ENCODE measurements around the gene ANTKMT. TPM values are rescaled to one million over a fixed set of nuclear protein-coding genes. Genes with fewer than 3 reads are reported as not detected.

The ANTKMT gene
- total and polyA plus RNA-seq, 2 donors (not counting 3 experiments of a cell fraction or from before 2014, with no cell fraction given): 26.1 to 27.9 TPM

GRCh38 chr16:702341-702740 is 18.6 kb upstream of the ANTKMT start:
- no peaks in the 10 kb centered on the region for H4K20me1 ChIP-seq (replicated peaks; ENCODE audit: control insufficient read depth, extremely low read depth, insufficient read depth, low read length)
- BruUV-seq (replicated peaks): no TSS peak
- no peak overlapping the region for H3K9ac ChIP-seq (replicated peaks; ENCODE audit: extremely low read depth, insufficient read depth, low read length)
- no peak overlapping the region for H3K27ac ChIP-seq (ENCODE audit: insufficient read depth, low read depth, low read length)
- FAIRE-seq (no peak), DNase-seq (ENCODE audit: low read depth, low spot score) (no peak)
- peaks cover 39% of the 10 kb centered on the region in 2 experiments for H3K27me3 ChIP-seq (ENCODE audit: control insufficient read depth in 2 of 2, insufficient read depth in 2 of 2, low read length in 2 of 2)
- H3K4me1 ChIP-seq (ENCODE audit: control insufficient read depth, extremely low read depth, insufficient read depth, low read length): no peaks in the 10 kb centered on the region
- no peak for TF ChIP-seq POLR2AphosphoS5 (IDR thresholded peaks at IDR 0.05; ENCODE audit: insufficient read depth, low read depth, low read length)
- no peak for TF ChIP-seq GATA2 (IDR thresholded peaks at IDR 0.05; ENCODE audit: insufficient read depth, insufficient read length, low read depth, low read length)
- no peak for TF ChIP-seq EZH2 (IDR thresholded peaks at IDR 0.05; ENCODE audit: borderline replicate concordance, low read depth, low read length, severe bottlenecking)
- TF ChIP-seq MAX (IDR thresholded peaks at IDR 0.05; ENCODE audit: insufficient read depth, insufficient read length): no peak
- no peaks in the 10 kb centered on the region for H3K9me1 ChIP-seq (replicated peaks; ENCODE audit: control insufficient read depth, extremely low read depth, insufficient read depth, low read length)
- no peak overlapping the region for H3K4me2 ChIP-seq (ENCODE audit: insufficient read depth, low read length)
- no peaks in the 10 kb centered on the region for H3K36me3 ChIP-seq (ENCODE audit: control insufficient read depth in 2 of 2, extremely low read depth in 1 of 2, insufficient read depth in 2 of 2, low read length in 2 of 2)
- H2AFZ ChIP-seq (ENCODE audit: low read depth, low read length): no peak overlapping the region
- dilution Hi-C loops (cut with MboI; ENCODE audit: extremely low pct_ligation_motif_present, low sequenced_read_pairs) (no loop called here), intact Hi-C loops (cut with micrococcal nuclease) (no loop called here)
- no peak overlapping the region for H3K4me3 ChIP-seq (replicated peaks in 1 of 3; ENCODE audit: insufficient read depth in 1 of 3, low read depth in 1 of 3, low read length in 3 of 3)
- no peaks in the 10 kb centered on the region for H3K9me3 ChIP-seq (replicated peaks; ENCODE audit: control insufficient read depth, insufficient read depth, low read length)
- CTCF ChIA-PET: interaction anchor here (1.1 to 2.7 kb wide), 4 partner anchors 10 to 355 kb away, joined by 3 to 10 read pairs (median 6); partner anchors contain the start of genes METRN and WDR24
- no peaks in the 10 kb centered on the region for H3K79me2 ChIP-seq (ENCODE audit: control insufficient read depth, insufficient read depth, low read length)
- POLR2A ChIA-PET: interaction anchor here (0.7 kb wide), 1 partner anchor 908 kb away, joined by 3 read pairs; no protein-coding TSS in a partner anchor

- dilution Hi-C loops (cut with MboI; ENCODE audit: extremely low pct_ligation_motif_present, low sequenced_read_pairs): no loop called here
- intact Hi-C loops (cut with micrococcal nuclease): no loop called here
- TF ChIP-seq POLR2AphosphoS5 (IDR thresholded peaks at IDR 0.05; ENCODE audit: insufficient read depth, low read depth, low read length) (no peak), MYC (IDR thresholded peaks at IDR 0.05; ENCODE audit: low read depth, low read length) (no peak), GATA2 (IDR thresholded peaks at IDR 0.05; ENCODE audit: insufficient read depth, insufficient read length, low read depth, low read length) (no peak), MAX (IDR thresholded peaks at IDR 0.05; ENCODE audit: insufficient read depth, insufficient read length) (no peak), CTCF (IDR thresholded peaks at IDR 0.05; ENCODE audit: extremely low read depth in 1 of 2, insufficient read depth in 1 of 2, low read depth in 1 of 2, low read length in 2 of 2) (no peak), JUN (IDR thresholded peaks at IDR 0.05; ENCODE audit: borderline replicate concordance, insufficient read depth, insufficient read length, low read depth) (no peak), FOS (IDR thresholded peaks at IDR 0.05; ENCODE audit: borderline replicate concordance, insufficient read depth, low read length) (no peak), POLR2A (IDR thresholded peaks at IDR 0.05; ENCODE audit: low read depth, low read length) (no peak), EZH2 (IDR thresholded peaks at IDR 0.05; ENCODE audit: borderline replicate concordance, low read depth, low read length, severe bottlenecking) (no peak)
- H3K4me1 ChIP-seq (ENCODE audit: control insufficient read depth, extremely low read depth, insufficient read depth, low read length): no peaks in the 10 kb centered on the region
- POLR2A ChIA-PET: no interaction called here
- H3K9me3 ChIP-seq (replicated peaks; ENCODE audit: control insufficient read depth, insufficient read depth, low read length): no peaks in the 10 kb centered on the region
- H3K79me2 ChIP-seq (ENCODE audit: control insufficient read depth, insufficient read depth, low read length): no peaks in the 10 kb centered on the region
- CTCF ChIA-PET: interaction anchor here (0.7 to 2.7 kb wide), 6 partner anchors 9 to 82 kb away, joined by 3 to 10 read pairs (median 4); partner anchors contain the start of genes ANTKMT, METRN and WDR24
- H3K9me1 ChIP-seq (replicated peaks; ENCODE audit: control insufficient read depth, extremely low read depth, insufficient read depth, low read length): no peaks in the 10 kb centered on the region
- H2AFZ ChIP-seq (ENCODE audit: low read depth, low read length): no peak overlapping the region
- no peak for FAIRE-seq
- no peak for DNase-seq (ENCODE audit: low read depth, low spot score)
- no peaks in the 10 kb centered on the region for H3K36me3 ChIP-seq (ENCODE audit: control insufficient read depth in 2 of 2, extremely low read depth in 1 of 2, insufficient read depth in 2 of 2, low read length in 2 of 2)
- H3K27ac ChIP-seq (ENCODE audit: insufficient read depth, low read depth, low read length): no peak overlapping the region
- peaks cover 39 to 44% of the 10 kb centered on the region in 2 experiments for H3K27me3 ChIP-seq (ENCODE audit: control insufficient read depth in 2 of 2, insufficient read depth in 2 of 2, low read length in 2 of 2)
- BruUV-seq (replicated peaks): no TSS peak
- H3K4me2 ChIP-seq (ENCODE audit: insufficient read depth, low read length): no peak overlapping the region
- no peaks in the 10 kb centered on the region for H4K20me1 ChIP-seq (replicated peaks; ENCODE audit: control insufficient read depth, extremely low read depth, insufficient read depth, low read length)
- H3K4me3 ChIP-seq (replicated peaks in 1 of 3; ENCODE audit: insufficient read depth in 1 of 3, low read depth in 1 of 3, low read length in 3 of 3): no peak overlapping the region
- no peak overlapping the region for H3K9ac ChIP-seq (replicated peaks; ENCODE audit: extremely low read depth, insufficient read depth, low read length)
Measured at GRCh38 chr16:703406-703805, 17.5 kb upstream of the ANTKMT start.

Data from endothelial cell of umbilical vein (primary cell).